Endothelial cell of umbilical vein (primary cell): ENCODE results near the gene MARS1. TPM values are rescaled to one million over a fixed set of nuclear protein-coding genes. Genes with fewer than 3 reads are reported as not detected.

Source experiments
- BruUV-seq: library from RNA; stranded (reverse); fragments of 400-500 nt; replicated peaks from 2 replicates; lab custom pipeline; 2021; lab: Mats Ljungman, UMichigan
- CTCF ChIA-PET: fragments of 300-600, 350-600 bp; sonication (Branson Sonifier 250); formaldehyde crosslinking; loops from one replicate; lab custom pipeline; 2021; ENCODE audit warnings: antibody characterized with exemption, inconsistent platforms; lab: Charles Lee
- POLR2A ChIA-PET: fragments of 300-600, 350-600 bp; sonication (Branson Sonifier 250); formaldehyde crosslinking; loops from one replicate; lab custom pipeline; 2021; ENCODE audit warnings: antibody characterized with exemption, inconsistent platforms; lab: Charles Lee
- DNase-seq: peaks from one replicate; pipeline ENCODE4 v3.0.0-alpha.2; 2011; ENCODE audit warnings: low read depth, low spot score
- FAIRE-seq: peaks from 2 replicates; lab custom pipeline; 2011; peaks lifted over from hg19 to GRCh38; lab: Jason Lieb, UNC
- H2AFZ ChIP-seq: 2 replicates; pipeline ENCODE4 v1.6.0; 2012; ENCODE audit warnings: low read depth, low read length, control low read depth, inconsistent platforms
- H3K27ac ChIP-seq: 2 replicates; pipeline ENCODE4 v1.5.1; 2011; ENCODE audit warnings: low read depth, mild to moderate bottlenecking, control low read depth, low read length, moderate library complexity; ENCODE audit not compliant: insufficient read depth
- H3K27me3 ChIP-seq, 2 experiments: 2 replicates each; pipeline versions ENCODE4 v1.6.0 to v1.6.1; 2011; ENCODE audit warnings: low read length in 2 of 2, mixed read lengths in 1 of 2; ENCODE audit not compliant: control insufficient read depth in 2 of 2, insufficient read depth in 2 of 2
- H3K36me3 ChIP-seq, 2 experiments: 2 replicates in 1 of 2; 3 replicates in 1 of 2; pipeline ENCODE4 v1.5.1; 2011; ENCODE audit warnings: low read length in 2 of 2, mild to moderate bottlenecking in 1 of 2, moderate library complexity in 1 of 2; ENCODE audit not compliant: control insufficient read depth in 2 of 2, insufficient read depth in 2 of 2; ENCODE audit errors: extremely low read depth in 1 of 2
- H3K4me1 ChIP-seq: 3 replicates; pipeline ENCODE4 v1.5.1; 2011; ENCODE audit warnings: mild to moderate bottlenecking, low read length; ENCODE audit not compliant: control insufficient read depth, insufficient read depth; ENCODE audit errors: extremely low read depth
- H3K4me2 ChIP-seq: 2 replicates; pipeline ENCODE4 v1.6.1; 2011; ENCODE audit warnings: low read length, control low read depth, mixed read lengths; ENCODE audit not compliant: insufficient read depth
- H3K4me3 ChIP-seq, 3 experiments: fragments of 200-600 bp in 1 of 3; sonication (generic), shearing (Covaris generic) in 1 of 3; replicated peaks in 1 of 3; 2 replicates each; pipeline ENCODE4 v1.5.1; 2011 to 2016; ENCODE audit warnings: control low read depth in 3 of 3, low read length in 3 of 3, mild to moderate bottlenecking in 2 of 3, inconsistent platforms in 1 of 3, low read depth in 1 of 3, moderate library complexity in 1 of 3; ENCODE audit not compliant: insufficient read depth in 1 of 3
- H3K79me2 ChIP-seq: 2 replicates; pipeline ENCODE4 v1.6.0; 2012; ENCODE audit warnings: low read length, inconsistent platforms; ENCODE audit not compliant: control insufficient read depth, insufficient read depth
- H3K9ac ChIP-seq: replicated peaks from 2 replicates; pipeline ENCODE3; 2011; ENCODE audit warnings: low read length, control low read depth; ENCODE audit not compliant: insufficient read depth; ENCODE audit errors: extremely low read depth
- H3K9me1 ChIP-seq: replicated peaks from 3 replicates; pipeline ENCODE4 v1.6.0; 2011; ENCODE audit warnings: mild to moderate bottlenecking, low read length; ENCODE audit not compliant: control insufficient read depth, insufficient read depth; ENCODE audit errors: extremely low read depth
- H3K9me3 ChIP-seq: replicated peaks from 2 replicates; pipeline ENCODE4 v1.5.1; 2012; ENCODE audit warnings: low read length, inconsistent platforms; ENCODE audit not compliant: control insufficient read depth, insufficient read depth
- H4K20me1 ChIP-seq: replicated peaks from 2 replicates; pipeline ENCODE3; 2011; ENCODE audit warnings: mild to moderate bottlenecking, low read length; ENCODE audit not compliant: control insufficient read depth, insufficient read depth; ENCODE audit errors: extremely low read depth
- EZH2 ChIP-seq: IDR thresholded peaks from 2 replicates; pipeline ENCODE4 v1.6.1; 2012; ENCODE audit warnings: borderline replicate concordance, low read depth, mild to moderate bottlenecking, moderate library complexity, low read length, inconsistent platforms; ENCODE audit not compliant: severe bottlenecking
- FOS ChIP-seq: IDR thresholded peaks from 2 replicates; pipeline ENCODE4 v1.6.1; 2011; ENCODE audit warnings: mild to moderate bottlenecking, low read length, moderate library complexity, borderline replicate concordance; ENCODE audit not compliant: insufficient read depth
- GATA2 ChIP-seq: IDR thresholded peaks from 2 replicates; pipeline ENCODE4 v1.7.0; 2011; ENCODE audit warnings: low read depth, mild to moderate bottlenecking, moderate library complexity, mixed read lengths, low read length; ENCODE audit not compliant: insufficient read length, insufficient read depth
- JUN ChIP-seq: IDR thresholded peaks from 2 replicates; pipeline ENCODE4 v1.6.1; 2011; ENCODE audit warnings: borderline replicate concordance, low read depth; ENCODE audit not compliant: insufficient read length, insufficient read depth
- MYC ChIP-seq: IDR thresholded peaks from one replicate; pipeline ENCODE4 v1.6.1; 2011; ENCODE audit warnings: mild to moderate bottlenecking, low read depth, low read length
- POLR2A ChIP-seq: IDR thresholded peaks from 2 replicates; pipeline ENCODE4 v1.6.1; 2012; ENCODE audit warnings: low read depth, mild to moderate bottlenecking, control low read depth, low read length
- POLR2AphosphoS5 ChIP-seq: IDR thresholded peaks from 2 replicates; pipeline ENCODE4 v1.6.1; 2012; ENCODE audit warnings: low read depth, mild to moderate bottlenecking, control low read depth, low read length, moderate library complexity; ENCODE audit not compliant: insufficient read depth
- dilution Hi-C: fragments of 300-500 bp; cut with MboI; formaldehyde crosslinking; loops from one replicate; pipeline ENCODE4 v1.15.0; 2019; ENCODE audit warnings: low sequenced_read_pairs; ENCODE audit not compliant: extremely low pct_ligation_motif_present
- intact Hi-C: fragments of 100-400 bp; cut with micrococcal nuclease; formaldehyde crosslinking; loops from one replicate; pipeline ENCODE4 v1.10.0; 2022
- polyA plus RNA-seq, 4 experiments: library from polyadenylated mRNA; depleted of rRNA in 3 of 4; stranded (reverse) in 3 of 4; unstranded in 1 of 4; fragments of >200 nt; gene quantifications; 2 replicates each; pipeline versions ENCODE4 v1.2.1 to v1.2.3, GENCODE V29; 2011 to 2012; ENCODE audit warnings: missing spikeins in 1 of 4
- total RNA-seq: library from RNA; stranded (reverse); gene quantifications from 2 replicates; pipeline ENCODE4 v1.2.3, GENCODE V29; 2021
- TF ChIP-seq, protein P1 (sequence below), 2 donors: IDR thresholded peaks; 1 replicate in 1 of 2; 2 replicates in 1 of 2; pipeline ENCODE4 v1.5.1; 2011; ENCODE audit warnings: low read length in 2 of 2, mild to moderate bottlenecking in 2 of 2, moderate library complexity in 2 of 2, control low read depth in 1 of 2, inconsistent platforms in 1 of 2, low read depth in 1 of 2; ENCODE audit not compliant: insufficient read depth in 1 of 2; ENCODE audit errors: extremely low read depth in 1 of 2
- TF ChIP-seq, protein P2 (sequence below): IDR thresholded peaks from 2 replicates; pipeline ENCODE4 v1.6.1; 2011; ENCODE audit not compliant: insufficient read depth, insufficient read length

Gene MARS1
- total and polyA plus RNA-seq, 2 donors (not counting 3 experiments of a cell fraction or from before 2014, with no cell fraction given): 118 to 212 TPM

DNA sequence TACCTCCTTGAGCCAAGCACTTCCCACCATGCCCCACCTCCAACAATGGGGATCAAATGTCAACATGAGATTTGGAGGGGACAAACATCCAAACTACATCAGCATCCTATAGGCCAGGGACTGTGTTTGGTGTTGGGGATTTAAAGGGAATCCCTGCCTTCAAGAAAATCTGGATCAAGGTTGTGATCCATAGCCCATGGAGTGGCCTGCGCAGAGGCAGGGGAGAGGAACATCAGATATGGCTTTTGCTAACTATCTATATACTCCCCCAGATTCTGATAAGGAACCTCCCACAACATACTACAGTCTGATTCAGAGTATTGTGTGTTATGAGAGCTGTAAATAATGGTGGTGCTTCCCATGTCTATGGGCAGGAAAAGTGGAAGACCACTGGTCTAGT is 67.0 kb downstream of the MARS1 start:
- Histone ChIP-seq H3K9ac (no peak overlapping the region), H3K4me1 (no peaks in the 10 kb centered on the region), H3K9me3 (no peaks in the 10 kb centered on the region), H3K9me1 (no peaks in the 10 kb centered on the region), H3K27me3 (peaks cover 31 to 38% of the 10 kb centered on the region in 2 experiments), H4K20me1 (no peaks in the 10 kb centered on the region), H3K4me3 (no peak overlapping the region), H3K79me2 (no peaks in the 10 kb centered on the region), H3K36me3 (no peaks in the 10 kb centered on the region), H3K4me2 (no peak overlapping the region), H2AFZ (no peak overlapping the region), H3K27ac (no peak overlapping the region)
- no TSS peak for BruUV-seq
- CTCF ChIA-PET: no interaction called here
- POLR2A ChIA-PET: no interaction called here
- dilution Hi-C loops: no loop called here
- FAIRE-seq: no peak
- intact Hi-C loops: no loop called here
- TF ChIP-seq EZH2: no peak
- TF ChIP-seq, protein P1, sequence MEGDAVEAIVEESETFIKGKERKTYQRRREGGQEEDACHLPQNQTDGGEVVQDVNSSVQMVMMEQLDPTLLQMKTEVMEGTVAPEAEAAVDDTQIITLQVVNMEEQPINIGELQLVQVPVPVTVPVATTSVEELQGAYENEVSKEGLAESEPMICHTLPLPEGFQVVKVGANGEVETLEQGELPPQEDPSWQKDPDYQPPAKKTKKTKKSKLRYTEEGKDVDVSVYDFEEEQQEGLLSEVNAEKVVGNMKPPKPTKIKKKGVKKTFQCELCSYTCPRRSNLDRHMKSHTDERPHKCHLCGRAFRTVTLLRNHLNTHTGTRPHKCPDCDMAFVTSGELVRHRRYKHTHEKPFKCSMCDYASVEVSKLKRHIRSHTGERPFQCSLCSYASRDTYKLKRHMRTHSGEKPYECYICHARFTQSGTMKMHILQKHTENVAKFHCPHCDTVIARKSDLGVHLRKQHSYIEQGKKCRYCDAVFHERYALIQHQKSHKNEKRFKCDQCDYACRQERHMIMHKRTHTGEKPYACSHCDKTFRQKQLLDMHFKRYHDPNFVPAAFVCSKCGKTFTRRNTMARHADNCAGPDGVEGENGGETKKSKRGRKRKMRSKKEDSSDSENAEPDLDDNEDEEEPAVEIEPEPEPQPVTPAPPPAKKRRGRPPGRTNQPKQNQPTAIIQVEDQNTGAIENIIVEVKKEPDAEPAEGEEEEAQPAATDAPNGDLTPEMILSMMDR (IDR thresholded peaks at IDR 0.05; ENCODE audit: extremely low read depth in 1 of 2, insufficient read depth in 1 of 2, low read depth in 1 of 2, low read length in 2 of 2): no peak
- no peak for TF ChIP-seq POLR2AphosphoS5
- no peak for DNase-seq

DNA sequence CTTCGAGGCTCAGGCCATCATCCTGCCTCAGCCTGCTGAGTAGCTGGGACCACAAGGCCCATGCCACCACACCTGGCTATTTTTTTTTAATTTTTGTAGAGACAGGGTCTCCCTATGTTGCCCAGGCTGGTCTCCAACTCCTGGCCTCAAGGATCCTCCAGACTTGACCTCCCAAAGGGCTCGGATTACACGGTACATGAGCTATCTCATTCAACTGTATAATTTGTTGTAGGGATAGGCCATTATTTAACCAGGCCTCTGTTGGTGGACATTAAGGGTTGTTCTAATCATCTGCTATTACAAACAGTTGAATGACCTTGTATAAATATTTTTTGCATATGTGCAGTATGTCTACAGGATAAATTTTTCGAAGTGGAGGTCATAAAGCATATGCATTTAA is 71.0 kb downstream of the MARS1 start:
- H3K27ac ChIP-seq: no peak overlapping the region
- POLR2A ChIA-PET: no interaction called here
- DNase-seq: no peak
- H3K9me3 ChIP-seq: no peaks in the 10 kb centered on the region
- H4K20me1 ChIP-seq: no peaks in the 10 kb centered on the region
- H3K27me3 ChIP-seq: peaks cover 13 to 14% of the 10 kb centered on the region in 2 experiments
- H3K4me1 ChIP-seq: no peaks in the 10 kb centered on the region
- CTCF ChIA-PET: interaction anchor here (1.2 kb wide), 1 partner anchor 25 kb away, joined by 3 read pairs; no protein-coding TSS in a partner anchor
- H2AFZ ChIP-seq: no peak overlapping the region
- H3K9ac ChIP-seq: no peak overlapping the region
- no peak overlapping the region for H3K4me3 ChIP-seq
- H3K36me3 ChIP-seq: no peaks in the 10 kb centered on the region
- intact Hi-C loops: no loop called here
- BruUV-seq: no TSS peak
- H3K9me1 ChIP-seq: no peaks in the 10 kb centered on the region
- TF ChIP-seq GATA2 (no peak), MYC (no peak), JUN (no peak), POLR2AphosphoS5 (no peak), FOS (no peak), POLR2A (no peak), EZH2 (no peak)
- TF ChIP-seq, protein P2, sequence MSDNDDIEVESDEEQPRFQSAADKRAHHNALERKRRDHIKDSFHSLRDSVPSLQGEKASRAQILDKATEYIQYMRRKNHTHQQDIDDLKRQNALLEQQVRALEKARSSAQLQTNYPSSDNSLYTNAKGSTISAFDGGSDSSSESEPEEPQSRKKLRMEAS: no peak
- TF ChIP-seq, protein P1 (IDR thresholded peaks at IDR 0.05; ENCODE audit: extremely low read depth in 1 of 2, insufficient read depth in 1 of 2, low read depth in 1 of 2, low read length in 2 of 2): no peak
- dilution Hi-C loops: no loop called here
- no peaks in the 10 kb centered on the region for H3K79me2 ChIP-seq
- no peak overlapping the region for H3K4me2 ChIP-seq
- FAIRE-seq: no peak
